ENCODE results near the gene SPACA7. TPM values are rescaled to one million over a fixed set of nuclear protein-coding genes. Genes with fewer than 3 reads are reported as not detected.

Gene SPACA7
- polyA plus RNA-seq, 1 donor from 2014 or later, result not detected

Other genes starting within 250 kb of the SPACA7 start
- 20.3 and 29.2 TPM in 2 replicates for gene TUBGCP3, start 211.8 kb downstream of the SPACA7 start, polyA plus RNA-seq